RWPE2 (cell line): ENCODE measurements around the gene MIER1.
"Not testable (repeated sequence)": the region's sequence is repeated elsewhere in the genome, so short reads cannot be mapped to it uniquely, and the experiment has no call there.

ENCODE experiments used
- ATAC-seq: fragments of 200-7000 bp; cut with Tn5 transposase; 3 replicates; pipeline ENCODE4 v1.9.1; 2021; ENCODE audit warnings: low read depth
- DNase-seq: peaks from one replicate; pipeline ENCODE4 v3.0.0-alpha.2; 2020; ENCODE audit warnings: low spot score
- H3K27ac ChIP-seq: fragments of 450-650 bp; 2 replicates; pipeline ENCODE4 v1.5.1; 2017; ENCODE audit warnings: mild to moderate bottlenecking; ENCODE audit not compliant: poor library complexity, severe bottlenecking
- H3K27me3 ChIP-seq: fragments of 250-450 bp; sonication (Bioruptor Pico); 2 replicates; pipeline ENCODE4 v1.5.1; 2021; ENCODE audit warnings: mild to moderate bottlenecking, moderate library complexity; ENCODE audit not compliant: insufficient read depth, poor library complexity, severe bottlenecking
- H3K36me3 ChIP-seq: fragments of 250-450 bp; sonication (Bioruptor Pico); 2 replicates; pipeline ENCODE4 v1.5.1; 2020; ENCODE audit warnings: low read depth, mild to moderate bottlenecking, moderate library complexity
- H3K4me1 ChIP-seq: fragments of 250-450 bp; sonication (Bioruptor Pico); 2 replicates; pipeline ENCODE4 v1.5.1; 2021; ENCODE audit warnings: mild to moderate bottlenecking, moderate library complexity; ENCODE audit not compliant: insufficient read depth, poor library complexity, severe bottlenecking
- H3K4me3 ChIP-seq: fragments of 250-450 bp; sonication (Bioruptor Pico); 2 replicates; pipeline ENCODE4 v1.5.1; 2021; ENCODE audit warnings: mild to moderate bottlenecking, moderate library complexity; ENCODE audit not compliant: severe bottlenecking
- H3K9me3 ChIP-seq: fragments of 250-450 bp; sonication (Bioruptor Pico); 2 replicates; pipeline ENCODE4 v1.5.1; 2021; ENCODE audit warnings: mild to moderate bottlenecking, moderate library complexity; ENCODE audit not compliant: severe bottlenecking
- TF ChIP-seq, protein P1 (sequence below): fragments of 450-650 bp; IDR thresholded peaks from one replicate; pipeline ENCODE4 v1.5.1; 2017; ENCODE audit warnings: mild to moderate bottlenecking, moderate library complexity; ENCODE audit not compliant: poor library complexity, severe bottlenecking

The MIER1 gene

DNA sequence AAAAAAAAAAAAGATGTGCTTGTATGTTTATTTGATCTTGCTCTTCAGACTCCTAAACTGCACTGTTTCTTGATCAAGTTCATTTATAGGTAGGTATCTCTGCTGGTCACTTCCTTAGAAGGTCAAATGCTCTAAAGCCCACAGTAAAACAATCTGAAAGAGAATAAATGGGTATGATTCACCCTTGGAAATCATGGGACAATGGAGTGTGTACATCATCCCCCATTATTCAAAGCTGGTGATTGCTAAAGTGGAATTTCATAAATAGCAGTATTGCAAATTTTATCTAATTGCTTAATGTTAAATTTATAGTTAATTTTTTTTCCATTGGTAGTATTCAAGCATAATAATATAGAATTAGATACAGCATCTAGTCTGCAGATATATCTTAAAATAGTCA, 53.4 kb downstream of the MIER1 start:
- no peak for DNase-seq
- no peaks in the 10 kb centered on the region for H3K27me3 ChIP-seq

GRCh38 chr1:66979621-66980020, 54.8 kb downstream of the MIER1 start:
- Histone ChIP-seq H3K36me3 (peaks cover 97% of the 10 kb centered on the region), H3K4me1 (peaks cover 10% of the 10 kb centered on the region)
- H3K27me3 ChIP-seq, H3K27ac ChIP-seq, H3K9me3 ChIP-seq, ATAC-seq, H3K4me3 ChIP-seq, DNase-seq: not testable (repeated sequence)

More for the DNA sequence above, 53.4 kb downstream of the MIER1 start:
- no peak for ATAC-seq
- H3K27ac ChIP-seq = no peak overlapping the region
- H3K4me3 ChIP-seq = no peak overlapping the region
- H3K36me3 ChIP-seq = peaks cover 97% of the 10 kb centered on the region
- TF ChIP-seq, protein P1, sequence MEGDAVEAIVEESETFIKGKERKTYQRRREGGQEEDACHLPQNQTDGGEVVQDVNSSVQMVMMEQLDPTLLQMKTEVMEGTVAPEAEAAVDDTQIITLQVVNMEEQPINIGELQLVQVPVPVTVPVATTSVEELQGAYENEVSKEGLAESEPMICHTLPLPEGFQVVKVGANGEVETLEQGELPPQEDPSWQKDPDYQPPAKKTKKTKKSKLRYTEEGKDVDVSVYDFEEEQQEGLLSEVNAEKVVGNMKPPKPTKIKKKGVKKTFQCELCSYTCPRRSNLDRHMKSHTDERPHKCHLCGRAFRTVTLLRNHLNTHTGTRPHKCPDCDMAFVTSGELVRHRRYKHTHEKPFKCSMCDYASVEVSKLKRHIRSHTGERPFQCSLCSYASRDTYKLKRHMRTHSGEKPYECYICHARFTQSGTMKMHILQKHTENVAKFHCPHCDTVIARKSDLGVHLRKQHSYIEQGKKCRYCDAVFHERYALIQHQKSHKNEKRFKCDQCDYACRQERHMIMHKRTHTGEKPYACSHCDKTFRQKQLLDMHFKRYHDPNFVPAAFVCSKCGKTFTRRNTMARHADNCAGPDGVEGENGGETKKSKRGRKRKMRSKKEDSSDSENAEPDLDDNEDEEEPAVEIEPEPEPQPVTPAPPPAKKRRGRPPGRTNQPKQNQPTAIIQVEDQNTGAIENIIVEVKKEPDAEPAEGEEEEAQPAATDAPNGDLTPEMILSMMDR = no peak
- H3K9me3 ChIP-seq = no peaks in the 10 kb centered on the region
- peaks cover 10% of the 10 kb centered on the region for H3K4me1 ChIP-seq

GRCh38 chr1:66980745-66981367, 56.1 kb downstream of the MIER1 start:
- Histone ChIP-seq H3K27ac (no peak overlapping the region), H3K4me3 (no peak overlapping the region), H3K36me3 (peaks cover 97% of the 10 kb centered on the region), H3K9me3 (no peaks in the 10 kb centered on the region), H3K27me3 (no peaks in the 10 kb centered on the region), H3K4me1 (peaks cover 10% of the 10 kb centered on the region)
- TF ChIP-seq, protein P1 = no peak
- no peak for DNase-seq
- ATAC-seq = peak; percentile 57; the same call in 2 of the 3 replicates

DNA sequence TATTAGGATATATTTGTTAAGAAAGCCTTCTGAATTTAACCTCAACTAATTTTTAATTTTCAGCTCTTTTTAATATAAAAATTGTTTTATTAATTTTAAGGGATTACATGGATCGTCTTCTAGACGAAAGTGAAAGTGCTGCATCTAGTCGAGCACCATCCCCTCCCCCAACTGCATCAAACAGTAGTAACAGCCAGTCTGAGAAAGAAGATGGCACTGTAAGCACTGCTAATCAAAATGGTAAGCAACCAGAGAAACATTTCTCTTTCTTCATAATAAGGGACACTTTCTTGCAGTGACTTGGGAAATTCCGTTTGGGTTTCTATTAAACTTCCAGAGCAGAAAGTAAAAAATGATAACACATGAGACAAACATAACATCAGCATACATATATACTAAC, 56.9 kb downstream of the MIER1 start:
- Histone ChIP-seq H3K36me3 (peaks cover 97% of the 10 kb centered on the region), H3K27me3 (no peaks in the 10 kb centered on the region), H3K4me1 (peaks cover 10% of the 10 kb centered on the region), H3K27ac (no peak overlapping the region), H3K9me3 (no peaks in the 10 kb centered on the region), H3K4me3 (no peak overlapping the region)
- ATAC-seq (no peak), DNase-seq (no peak)
- TF ChIP-seq, protein P1 = no peak

DNA sequence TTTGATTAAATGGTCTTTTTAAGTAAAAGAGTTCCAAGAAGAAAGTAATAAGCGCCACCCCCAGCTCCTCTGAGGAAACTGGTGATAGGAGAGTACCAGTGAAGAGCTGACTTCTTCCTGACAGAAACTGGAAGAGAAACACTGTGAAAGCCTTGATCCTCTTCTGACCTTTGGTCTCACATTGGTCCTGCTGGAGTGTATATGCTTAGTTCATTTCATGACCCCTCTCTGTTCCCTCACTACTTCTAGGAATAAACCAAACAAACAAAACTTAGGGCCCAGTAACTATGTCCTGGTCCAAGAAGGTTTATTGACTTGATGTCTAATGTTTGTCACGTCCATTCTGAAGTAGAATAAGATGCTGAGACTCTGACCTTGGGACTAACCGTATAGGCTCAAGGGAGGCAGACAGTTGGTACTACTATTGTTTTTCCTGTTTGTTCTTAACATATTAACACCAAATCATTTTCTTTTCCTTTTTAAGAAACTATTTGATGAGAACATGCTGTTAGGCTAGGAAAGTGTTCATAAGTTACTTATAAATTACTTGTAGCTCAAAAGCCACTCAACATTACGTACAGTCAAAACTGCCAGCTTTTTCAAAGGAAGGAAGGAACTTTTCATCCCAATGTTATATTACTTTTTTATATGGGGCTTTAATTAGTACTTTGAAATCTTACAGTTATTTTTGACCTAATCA, 57.9 kb downstream of the MIER1 start:
- no peak overlapping the region for H3K27ac ChIP-seq
- no peak overlapping the region for H3K4me3 ChIP-seq
- TF ChIP-seq, protein P1 = no peak
- H3K36me3 ChIP-seq = peaks cover 97% of the 10 kb centered on the region
- no peaks in the 10 kb centered on the region for H3K9me3 ChIP-seq
- ATAC-seq (no peak), DNase-seq (no peak)
- H3K4me1 ChIP-seq = peaks cover 10% of the 10 kb centered on the region
- no peaks in the 10 kb centered on the region for H3K27me3 ChIP-seq
